Astrocyte of the spinal cord (primary cell): ENCODE results near the gene TUSC2.

ENCODE experiments used
- DNase-seq: peaks from one replicate; pipeline ENCODE4 v3.0.0; 2011; ENCODE audit warnings: low read depth, low spot score
- H3K4me3 ChIP-seq: 2 replicates; pipeline ENCODE4 v1.5.1; 2011; ENCODE audit warnings: low read depth, mild to moderate bottlenecking, low read length, moderate library complexity
- CTCF ChIP-seq: IDR thresholded peaks from 2 replicates; pipeline ENCODE4 v1.5.1; 2012; ENCODE audit warnings: low read depth, mild to moderate bottlenecking, low read length, inconsistent platforms
- in situ Hi-C: cut with HindIII; loops from 2 replicates; pipeline ENCODE4 v1.10.0; 2017; ENCODE audit warnings: low sequenced_read_pairs

Gene TUSC2

DNA sequence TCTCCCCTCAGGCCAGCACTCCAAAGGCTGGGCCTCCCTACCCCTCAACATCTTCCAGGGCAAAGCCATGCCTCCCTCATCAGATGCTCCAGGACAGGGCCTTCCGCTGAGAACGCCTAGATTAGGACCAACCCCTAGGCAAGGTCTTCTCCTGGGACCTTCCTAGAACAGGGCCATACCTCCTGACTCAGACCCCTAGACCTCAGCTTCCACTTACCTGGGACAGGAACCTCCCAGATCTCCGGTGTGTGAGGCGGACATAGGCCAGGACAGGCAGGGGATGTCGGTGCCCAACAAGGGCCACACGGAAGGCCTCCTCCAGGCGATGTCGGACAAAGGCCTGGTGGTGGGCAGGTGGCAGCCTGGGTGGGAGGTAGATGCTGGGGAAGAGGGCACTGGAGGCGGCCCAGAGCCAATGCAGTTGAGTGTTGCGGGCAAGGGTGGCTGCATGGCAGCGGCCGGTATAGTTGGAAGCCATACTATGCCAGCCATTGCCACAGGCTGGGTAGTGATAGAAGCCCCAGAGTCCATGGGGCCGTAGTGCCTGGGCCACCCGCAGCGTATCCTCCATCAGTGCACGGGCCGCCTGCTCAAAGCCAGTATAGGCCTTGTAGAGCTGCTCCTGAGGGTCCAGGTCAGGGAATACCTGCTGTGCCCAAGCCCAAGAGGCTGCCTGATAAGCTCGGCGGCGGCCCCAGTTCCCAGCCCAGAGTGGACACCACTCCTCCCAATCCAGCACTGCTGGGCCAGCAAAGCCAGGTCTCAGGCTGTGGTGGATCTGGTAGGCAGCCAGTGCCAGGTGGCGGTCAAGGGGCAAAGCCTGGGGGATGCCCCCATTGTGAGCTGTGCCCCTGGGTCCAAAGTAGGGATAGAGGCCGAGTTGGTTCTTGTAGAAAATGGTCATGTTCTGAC lies 33.3 kb downstream of the TUSC2 start:
- TF ChIP-seq CTCF = no peak
- no peak for DNase-seq
- in situ Hi-C loops = no loop called here
- H3K4me3 ChIP-seq = no peak overlapping the region

GRCh38 chr3:50294089-50294488 lies 33.9 kb downstream of the TUSC2 start:
- no peak overlapping the region for H3K4me3 ChIP-seq
- no peak for DNase-seq
- TF ChIP-seq CTCF = no peak
- in situ Hi-C loops = no loop called here

GRCh38 chr3:50293079-50293801 lies 34.8 kb downstream of the TUSC2 start:
- no peak for TF ChIP-seq CTCF
- DNase-seq = no peak
- no peak overlapping the region for H3K4me3 ChIP-seq
- in situ Hi-C loops = no loop called here

DNA sequence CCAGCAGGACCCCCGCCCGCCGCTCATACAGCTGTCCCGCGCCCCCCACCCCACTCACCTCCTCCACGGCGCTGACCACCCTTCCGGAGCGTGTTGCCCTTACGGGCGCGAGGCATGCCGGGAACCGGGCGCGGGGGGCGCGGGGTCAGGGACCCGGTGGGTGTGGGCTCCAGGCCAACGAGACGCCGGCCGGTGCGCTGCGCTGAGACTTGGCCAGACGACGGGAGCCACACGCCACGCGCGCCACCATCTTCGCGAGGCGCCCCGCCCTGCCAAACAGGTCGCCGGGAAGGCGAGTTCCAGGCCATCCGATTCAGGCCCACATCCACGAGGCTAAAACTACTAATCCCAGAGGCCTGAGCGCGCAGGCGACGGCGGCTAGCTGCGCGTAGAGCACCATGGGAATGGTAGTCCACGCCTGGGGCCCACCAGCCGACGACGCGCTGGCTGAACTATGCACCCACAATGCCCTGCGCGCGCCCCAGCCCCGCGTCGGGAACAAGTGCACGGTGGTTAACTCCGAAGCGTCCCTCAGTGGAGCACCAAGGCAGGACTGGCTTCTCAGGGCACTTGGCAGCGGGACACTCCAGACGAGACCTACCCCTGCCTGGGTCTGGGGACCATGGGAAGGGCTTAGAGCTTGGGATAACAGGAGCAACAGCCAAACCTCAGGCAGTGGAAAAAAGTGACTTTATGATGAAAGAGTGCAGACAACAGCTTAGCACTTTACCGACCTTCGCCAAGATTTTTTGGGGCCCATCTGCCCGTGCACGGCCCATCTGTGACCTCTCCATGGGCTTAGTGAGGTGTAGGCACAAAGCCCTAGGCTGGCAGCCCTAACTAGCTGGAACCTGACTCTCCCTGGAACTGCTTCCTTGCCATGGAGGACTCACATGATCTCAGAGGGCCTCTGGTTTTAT lies 35.6 kb downstream of the TUSC2 start, which contains the start of gene IFRD2:
TSS of gene IFRD2 (minus strand) at position 271 of the 920 bp plus-strand sequence. CDS start at position 116, 155 bp downstream.
- no peak for TF ChIP-seq CTCF
- peak; percentile 98 for DNase-seq
- peak within 1 kb of the TSS; percentile 92 for H3K4me3 ChIP-seq
- in situ Hi-C loops = no loop called here

DNA sequence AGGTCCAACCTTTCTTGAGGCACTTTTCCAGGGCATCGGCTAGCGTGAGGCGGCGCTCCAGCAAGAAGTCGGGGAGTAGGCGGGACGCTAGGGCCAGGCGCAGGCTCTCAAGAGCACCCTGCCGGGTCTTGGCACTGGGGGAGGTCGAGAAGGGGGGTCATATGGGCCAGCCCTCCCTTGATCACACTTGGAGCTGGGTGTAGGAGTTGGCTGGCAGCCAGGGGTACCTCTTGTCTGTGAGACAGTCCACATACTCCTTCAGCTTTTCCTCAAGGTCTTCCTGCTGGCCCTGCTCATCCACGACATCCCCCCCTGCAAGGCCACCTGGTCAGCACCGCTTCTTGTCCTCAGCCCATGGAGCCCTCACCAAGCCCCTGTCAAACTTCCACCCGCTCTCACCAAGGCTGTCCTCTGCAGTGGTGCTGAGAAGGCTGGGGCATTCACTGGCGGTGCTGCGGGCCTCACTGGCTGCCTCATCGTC lies 37.8 kb downstream of the TUSC2 start:
- TF ChIP-seq CTCF = no peak

GRCh38 chr3:50289130-50289529 lies 38.9 kb downstream of the TUSC2 start:
- H3K4me3 ChIP-seq = no peak overlapping the region
- no peak for TF ChIP-seq CTCF
- in situ Hi-C loops = no loop called here
- DNase-seq = no peak

More for the DNA sequence above, 37.8 kb downstream of the TUSC2 start:
- in situ Hi-C loops = no loop called here
- no peak overlapping the region for H3K4me3 ChIP-seq
- no peak for DNase-seq
